ENCODE results near the gene SNX19.
"Not testable (repeated sequence)": the region's sequence is repeated elsewhere in the genome, so short reads cannot be mapped to it uniquely, and the experiment has no call there.

SNX19 gene

DNA sequence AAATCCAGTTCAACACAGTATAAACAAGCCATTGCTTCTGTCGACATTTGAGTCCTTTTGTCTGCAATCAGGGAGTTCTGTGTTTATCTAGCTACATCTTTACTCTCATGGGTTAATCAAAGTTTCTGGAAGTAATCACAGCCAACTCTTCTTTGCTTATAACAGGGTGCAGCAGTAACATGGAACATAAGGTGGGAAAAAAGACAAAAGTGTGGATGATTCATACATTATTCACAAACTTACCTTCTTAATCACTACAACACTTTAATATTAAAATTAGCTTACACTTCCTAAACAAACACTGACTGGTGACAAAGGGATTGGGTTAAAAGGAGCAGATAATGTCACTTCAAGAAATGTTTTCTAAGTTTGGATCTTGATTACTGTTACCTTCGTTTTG lies 44.7 kb downstream of the SNX19 start:
- no peak for DNase-seq

DNA sequence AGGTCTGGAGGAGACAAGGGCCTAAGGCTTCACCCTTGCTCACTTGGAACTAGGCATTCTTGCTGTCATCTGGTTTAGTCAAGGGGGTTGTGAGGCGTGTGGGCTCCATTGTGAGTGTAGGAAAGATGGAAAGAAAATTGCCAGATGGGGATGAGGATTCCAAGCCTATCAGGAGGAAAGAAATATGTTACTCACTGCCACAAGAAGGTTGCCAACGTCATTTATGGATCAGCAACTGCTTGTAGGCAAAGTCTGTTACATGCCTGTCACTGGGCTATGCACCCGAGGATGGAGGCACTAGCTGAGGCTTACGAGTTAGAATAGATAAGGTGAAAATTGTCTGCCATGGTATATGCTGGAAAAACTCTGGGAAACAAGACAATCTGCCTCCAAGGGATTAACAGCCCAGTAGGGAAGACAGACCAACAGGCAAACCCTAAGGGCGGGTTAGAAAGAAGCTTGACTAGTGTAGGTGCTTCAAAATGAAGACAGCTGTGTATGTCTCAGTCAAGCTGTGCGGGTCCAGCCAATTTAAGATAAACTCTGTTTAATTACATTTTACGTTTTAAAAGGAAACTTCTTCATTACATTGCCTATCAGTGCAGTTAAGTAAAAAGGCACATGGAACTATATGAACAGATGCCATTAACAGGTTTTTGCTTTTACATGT lies 47.4 kb downstream of the SNX19 start:
- DNase-seq: no peak

DNA sequence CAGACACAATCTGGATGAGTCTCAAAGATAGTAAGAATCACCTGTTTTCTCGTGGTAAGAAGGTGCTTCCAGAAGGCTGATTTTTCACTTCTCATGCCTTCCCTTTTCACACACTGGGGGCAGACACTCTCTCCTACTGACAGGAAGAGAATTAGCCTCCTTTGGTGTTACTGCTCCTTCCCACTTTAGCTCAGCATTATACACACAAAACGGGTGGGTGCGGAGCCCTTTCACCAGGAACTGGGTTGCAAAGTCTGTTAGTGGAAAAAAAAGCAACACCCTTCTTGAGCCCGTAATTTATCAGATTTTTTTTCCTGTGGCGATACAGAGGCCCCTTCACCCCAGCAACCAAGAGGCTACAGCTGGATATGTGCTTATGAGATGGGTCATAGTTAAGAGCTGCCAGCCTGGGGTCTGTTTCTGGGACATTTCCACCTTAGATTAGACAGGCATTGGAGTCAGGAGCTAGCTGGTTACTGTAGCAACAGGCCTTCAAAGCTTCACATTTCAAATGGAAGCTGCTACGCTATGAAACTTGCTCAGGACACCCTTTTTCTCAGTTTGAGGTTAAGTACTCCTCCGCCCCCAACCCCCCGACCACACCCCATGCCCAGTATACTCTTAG lies 48.1 kb downstream of the SNX19 start:
- no peak for DNase-seq

DNA sequence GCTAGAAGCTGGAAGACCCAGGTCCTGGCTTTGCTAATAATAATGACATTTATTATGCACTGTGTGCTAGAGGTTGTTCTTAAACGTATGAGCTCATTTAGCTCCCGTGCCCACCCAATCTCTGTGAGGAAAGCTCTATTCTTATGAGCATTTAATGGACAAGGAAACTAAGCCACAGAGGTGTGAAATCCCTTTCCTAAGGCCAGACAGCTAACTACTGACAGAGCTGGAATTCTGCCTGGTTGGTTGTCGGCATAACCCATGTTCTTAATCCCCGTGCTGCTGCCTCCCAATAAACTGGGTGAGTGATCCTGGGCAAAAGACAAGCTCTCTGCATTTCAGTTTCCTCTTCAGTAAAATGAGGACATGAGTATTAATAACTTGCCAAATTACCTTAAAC lies 49.4 kb downstream of the SNX19 start:
- DNase-seq: no peak

DNA sequence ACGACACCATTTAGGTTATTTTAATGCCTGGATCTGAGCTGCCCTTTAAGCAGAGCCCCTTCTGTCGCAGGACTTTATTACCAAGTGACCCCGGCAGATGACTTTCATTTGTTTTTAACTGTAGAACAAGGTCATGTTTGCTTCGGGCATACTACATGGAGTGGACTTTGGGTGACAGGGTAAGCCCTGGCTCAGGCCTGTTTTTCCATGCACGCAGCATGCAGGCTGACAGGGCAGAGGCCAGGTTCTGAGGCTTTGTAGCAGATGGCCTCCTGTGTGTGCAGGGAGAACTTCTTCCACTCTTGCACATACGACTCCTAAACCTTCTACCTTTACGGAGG lies 50.5 kb downstream of the SNX19 start:
- no peak for DNase-seq

DNA sequence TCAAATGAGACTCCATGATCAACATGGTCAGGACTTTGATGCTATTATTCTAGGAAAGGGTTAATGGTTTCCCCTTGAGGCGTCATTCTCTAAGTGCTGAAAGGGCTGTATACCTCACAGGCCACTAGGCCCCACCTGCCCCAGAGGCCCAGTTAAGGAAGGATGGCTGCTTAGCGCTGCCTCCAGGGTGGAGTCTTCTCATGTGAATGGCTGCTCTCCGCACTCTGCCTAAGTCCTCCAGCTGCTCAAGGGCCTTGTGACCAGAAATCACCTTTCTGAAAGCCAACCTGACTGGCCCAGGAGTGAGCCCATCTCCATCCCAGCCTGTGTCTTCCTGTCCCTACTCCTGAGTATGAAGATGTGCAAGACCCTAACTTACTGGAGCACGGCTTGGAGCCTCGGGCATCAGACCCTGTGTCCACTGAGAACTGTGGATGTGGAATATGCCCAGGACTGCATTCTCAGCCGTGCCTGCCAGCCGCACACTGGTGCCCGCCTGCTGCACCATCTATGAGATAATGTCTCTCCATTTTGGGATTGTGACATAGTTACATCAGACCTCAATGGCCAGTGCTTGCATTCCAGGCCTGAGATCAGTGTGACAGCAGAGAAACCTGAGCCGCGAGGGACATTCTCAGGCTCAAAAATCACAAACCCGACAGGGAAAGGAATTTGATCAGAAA lies 51.0 kb downstream of the SNX19 start:
- DNase-seq: peak; percentile 13

DNA sequence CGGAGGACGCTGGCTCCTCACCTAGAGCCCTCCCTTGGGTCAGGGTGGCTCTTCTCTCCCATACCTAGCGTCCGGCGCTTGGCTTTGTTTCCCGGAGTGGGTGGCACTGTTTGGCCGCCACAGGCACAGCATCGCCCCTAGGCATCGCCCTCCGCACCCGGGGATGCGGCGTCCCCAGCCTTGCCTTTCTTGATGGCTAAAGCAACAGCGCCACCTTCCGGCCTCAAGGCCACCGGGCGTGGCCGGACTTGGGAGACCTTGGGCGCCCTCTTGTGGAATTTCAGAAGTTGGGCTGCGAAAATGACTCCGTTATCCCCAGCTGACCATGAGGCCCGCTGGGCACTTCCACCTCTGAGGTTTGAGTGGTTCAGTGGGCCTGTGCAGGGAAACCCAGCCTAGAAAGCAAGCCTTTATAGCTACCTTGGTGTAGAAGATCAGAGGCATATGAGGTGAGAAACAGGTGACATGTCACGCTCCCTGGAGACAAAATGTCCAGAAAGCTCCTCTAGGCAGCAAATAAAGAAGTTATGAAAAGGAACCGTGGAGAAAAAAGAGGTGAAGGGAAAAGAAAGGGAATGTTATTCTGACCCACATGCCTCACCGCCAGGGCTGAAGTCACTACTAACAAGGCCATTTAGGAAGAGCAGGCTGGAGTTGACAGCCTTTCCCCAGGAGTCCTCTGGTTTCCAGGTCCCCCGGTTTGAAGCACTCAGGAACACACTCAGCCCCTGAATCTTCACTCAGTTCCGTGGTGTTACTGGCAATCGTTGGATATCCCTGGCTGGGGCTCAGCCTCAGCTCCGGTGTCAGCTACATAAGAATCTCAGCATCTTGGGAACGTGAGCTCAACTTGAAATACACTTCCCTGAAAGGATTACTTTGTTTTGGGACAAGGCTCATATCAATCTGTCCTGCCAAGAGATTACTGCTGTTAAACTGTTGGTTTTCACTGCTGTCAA lies 54.1 kb downstream of the SNX19 start:
- peak; percentile 87 for DNase-seq

DNA sequence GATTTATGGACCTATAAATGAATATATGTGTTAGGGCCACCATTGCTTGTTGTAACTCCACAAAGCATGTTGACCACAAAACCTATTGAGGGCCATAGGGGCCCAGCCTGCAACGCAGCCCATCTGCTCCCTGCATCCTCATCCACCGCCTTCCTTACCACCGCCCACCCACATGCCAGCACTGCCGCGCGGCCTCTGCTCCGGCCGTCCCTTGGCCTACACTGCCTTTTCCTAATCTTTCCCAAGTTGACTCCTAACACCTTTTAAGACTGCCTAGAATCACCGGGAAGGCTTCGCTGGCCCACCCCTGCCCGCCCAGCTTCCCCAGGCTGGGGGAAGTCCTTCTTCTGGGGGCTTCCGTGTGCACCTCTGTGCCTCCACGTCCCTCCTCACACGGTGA lies 55.0 kb downstream of the SNX19 start:
- DNase-seq: no peak

DNA sequence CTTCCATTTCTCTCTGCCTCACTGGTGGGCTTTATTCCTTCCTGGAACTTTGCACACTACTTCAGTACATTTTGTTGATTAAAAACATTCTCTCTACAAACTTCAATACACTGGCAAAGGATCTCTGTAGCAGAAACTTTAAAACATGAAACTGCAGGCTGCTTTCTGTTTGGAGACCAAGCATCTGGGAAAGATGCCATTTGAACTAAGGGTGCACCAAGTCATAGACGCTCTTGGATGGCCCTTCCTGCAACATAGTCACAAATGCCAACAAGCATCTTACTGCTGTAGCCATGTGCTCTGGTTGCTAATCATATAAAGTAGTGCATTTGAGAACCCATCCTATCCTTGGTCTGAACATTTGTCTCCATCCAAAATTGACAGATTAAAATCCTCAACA lies 56.4 kb downstream of the SNX19 start:
- no peak for DNase-seq

DNA sequence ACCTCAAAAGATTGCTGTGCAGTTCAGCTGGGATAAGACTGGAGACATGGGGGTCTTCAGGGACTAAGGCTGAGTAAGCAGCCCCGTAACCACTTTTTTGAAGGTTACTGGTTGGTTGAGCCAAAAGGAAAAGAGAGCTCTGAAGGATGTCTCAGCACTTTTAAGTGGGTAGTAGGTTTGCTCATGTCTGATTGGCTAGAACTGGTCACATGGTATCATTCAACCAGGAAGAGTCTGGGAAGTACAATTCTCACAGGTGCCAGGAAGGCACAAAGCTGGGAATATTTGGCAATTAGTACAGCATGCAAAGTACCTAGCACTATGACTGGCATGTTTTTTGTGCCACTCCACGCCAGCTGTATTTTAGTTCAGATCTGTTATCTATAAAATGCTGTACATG lies 58.1 kb downstream of the SNX19 start:
- DNase-seq: no peak

DNA sequence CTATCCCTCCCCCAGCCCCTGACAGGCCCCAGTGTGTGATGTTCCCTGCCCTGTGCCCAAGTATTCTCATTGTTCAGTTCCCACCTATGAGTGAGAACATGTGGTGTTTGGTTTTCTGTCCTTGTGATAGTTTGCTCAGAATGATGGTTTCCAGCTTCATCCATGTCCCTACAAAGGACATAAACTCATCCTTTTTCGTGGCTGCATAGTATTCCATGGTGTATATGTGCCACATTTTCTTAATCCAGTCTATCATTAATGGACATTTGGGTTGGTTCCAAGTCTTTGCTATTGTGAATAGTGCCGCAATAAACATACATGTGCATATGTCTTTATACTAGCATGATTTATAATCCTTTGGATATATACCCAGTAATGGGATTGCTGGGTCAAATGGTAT lies 60.6 kb downstream of the SNX19 start:
- not testable (repeated sequence) for DNase-seq

DNA sequence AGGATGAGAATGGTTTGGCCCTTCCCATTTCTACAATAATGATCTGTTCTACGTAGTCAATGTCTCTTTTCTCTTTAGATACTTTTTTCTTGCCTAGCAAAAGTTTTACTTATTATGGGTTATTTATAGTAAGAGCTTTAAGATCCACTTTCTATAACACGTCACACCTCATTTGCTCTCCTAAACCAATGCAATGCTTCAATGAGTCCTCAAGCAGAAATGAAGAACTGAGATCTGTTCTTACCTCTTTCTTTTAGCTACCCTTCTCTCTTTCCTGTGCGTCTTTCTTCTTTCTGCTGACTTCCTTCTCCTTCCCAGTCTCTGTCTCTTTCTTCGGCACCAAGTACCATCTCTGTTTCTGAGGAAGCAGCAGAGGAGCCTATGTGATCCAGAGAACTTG lies 61.8 kb downstream of the SNX19 start:
- no peak for DNase-seq

DNA sequence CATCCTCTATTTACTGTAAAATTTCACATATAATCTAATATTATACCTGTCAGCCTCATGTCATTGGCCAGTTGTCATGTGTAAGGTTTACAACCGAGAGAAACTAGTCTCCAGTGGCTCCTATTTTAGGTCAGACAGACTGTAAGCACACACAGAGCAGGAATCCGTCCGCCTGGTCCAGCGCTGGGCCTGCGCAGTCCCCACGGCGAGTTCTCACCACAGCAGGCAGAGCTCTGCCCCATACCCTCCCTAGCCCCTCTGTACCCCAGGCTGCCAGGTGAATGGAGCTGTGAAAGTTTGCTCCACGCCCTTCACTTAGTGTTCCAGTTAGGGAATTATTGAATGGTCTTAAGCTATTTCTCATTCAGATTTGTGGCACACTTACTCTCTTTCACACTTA lies 63.7 kb downstream of the SNX19 start:
- DNase-seq: no peak

DNA sequence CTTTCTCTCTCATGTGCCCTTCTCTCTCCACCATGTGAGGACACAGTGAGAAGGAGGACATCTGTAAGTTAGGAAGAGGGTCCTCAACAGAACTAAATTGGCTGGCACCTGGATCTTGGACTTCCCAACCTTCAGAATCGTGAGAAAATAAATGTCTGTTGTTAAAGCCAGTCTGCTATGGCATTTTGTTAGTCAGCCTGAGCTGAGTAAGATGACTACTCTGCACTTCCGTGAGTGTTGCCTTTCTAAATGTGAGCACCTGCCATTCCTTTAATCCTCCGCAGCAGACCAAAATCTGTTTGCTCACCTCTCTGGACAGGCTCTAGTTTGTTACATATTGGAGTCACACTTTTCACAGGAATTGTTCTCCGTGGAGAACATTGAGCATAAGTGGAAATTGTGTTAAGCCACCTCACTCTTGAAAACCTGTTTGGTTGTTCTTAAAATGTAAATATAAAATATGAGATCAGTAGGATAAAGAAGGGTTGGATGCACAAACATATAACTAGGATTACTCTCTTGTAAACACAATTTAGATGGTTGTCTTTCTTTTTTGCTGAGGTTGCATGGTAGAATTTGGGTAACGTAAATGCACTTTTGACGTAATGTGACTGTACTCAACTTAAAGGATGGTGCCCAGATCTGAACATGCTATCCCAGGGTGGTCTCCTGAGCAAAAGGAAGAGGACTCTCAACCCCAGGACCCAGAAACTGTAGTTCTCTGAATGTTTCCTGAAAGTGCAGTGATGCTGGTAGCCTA lies 65.9 kb downstream of the SNX19 start:
- no peak for DNase-seq

DNA sequence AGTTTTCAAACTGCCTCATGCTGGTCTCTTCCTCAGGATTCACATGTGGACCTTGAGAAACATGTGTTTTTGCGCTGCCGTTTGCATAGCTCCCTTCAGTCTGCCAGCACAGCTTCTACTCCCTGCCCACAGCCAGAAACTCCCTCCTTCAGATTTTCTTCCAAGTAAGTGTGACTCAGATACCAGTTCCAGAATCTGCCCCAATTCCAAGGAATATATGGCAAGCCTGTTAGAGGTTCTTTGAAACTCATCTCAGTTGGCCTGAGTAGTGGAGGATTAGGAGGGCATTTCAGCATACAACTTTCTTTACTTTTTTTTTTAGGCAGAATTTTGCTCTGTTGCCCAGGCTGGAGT lies 67.1 kb downstream of the SNX19 start:
- DNase-seq: peak; percentile 88

DNA sequence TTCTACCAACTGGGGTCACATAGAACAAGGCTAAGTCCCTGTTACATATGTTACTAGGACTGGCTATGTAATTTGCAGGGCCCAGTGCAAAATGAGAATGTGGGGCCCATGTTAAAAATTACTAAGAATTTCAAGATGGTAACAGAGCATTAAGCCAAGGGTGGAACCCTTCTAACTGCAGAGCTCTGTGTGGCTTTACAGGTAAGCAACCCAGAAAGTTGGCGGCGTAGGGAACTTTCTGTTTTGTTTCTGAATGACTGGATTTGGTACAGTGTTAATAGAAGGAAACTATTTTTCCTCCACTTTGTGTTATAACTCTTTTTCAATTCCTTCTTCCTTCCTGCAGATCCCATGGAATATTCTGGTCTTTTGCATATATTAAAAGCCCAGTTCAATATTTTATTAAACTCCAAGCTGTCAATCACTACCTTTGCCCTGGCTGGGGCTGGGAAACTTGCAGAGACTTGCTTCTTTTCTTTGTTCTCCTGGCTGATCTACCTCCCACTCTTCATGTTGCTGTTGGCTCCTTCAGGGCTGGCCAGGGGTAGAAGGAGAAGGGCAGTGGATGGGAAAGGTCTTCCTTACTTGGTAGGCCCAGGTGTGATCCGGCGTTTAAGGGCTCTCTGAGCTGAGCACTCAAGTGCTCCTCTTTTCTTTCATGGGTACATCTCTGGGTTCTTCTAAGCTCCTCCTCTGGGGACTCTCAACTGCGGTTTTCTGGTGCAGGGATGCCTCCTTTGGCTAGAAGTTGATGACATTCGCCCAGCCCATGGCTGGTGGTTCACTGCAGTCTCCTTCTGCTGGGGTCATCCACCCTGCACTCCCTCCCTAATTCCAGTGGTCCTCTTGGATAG lies 67.7 kb downstream of the SNX19 start:
- DNase-seq: no peak

DNA sequence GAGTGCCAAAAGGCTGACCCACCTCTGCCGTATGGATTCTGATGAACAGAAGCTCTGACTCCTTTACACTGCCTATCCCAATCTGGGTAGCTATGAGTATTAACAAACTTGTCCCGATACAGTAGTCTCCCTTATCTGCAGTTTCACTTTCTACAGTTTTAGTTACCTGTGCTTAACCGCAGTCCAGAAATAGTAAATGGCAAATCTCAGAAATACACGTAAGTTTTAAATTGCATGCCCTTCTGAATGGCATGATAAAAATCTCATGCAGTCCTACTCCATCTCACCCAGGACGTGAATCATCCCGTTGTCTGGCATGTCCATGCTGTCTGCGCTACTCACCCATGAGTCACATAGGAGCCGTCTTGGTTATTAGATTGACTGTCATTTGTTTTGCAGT lies 68.8 kb downstream of the SNX19 start:
- DNase-seq: peak; percentile 87

DNA sequence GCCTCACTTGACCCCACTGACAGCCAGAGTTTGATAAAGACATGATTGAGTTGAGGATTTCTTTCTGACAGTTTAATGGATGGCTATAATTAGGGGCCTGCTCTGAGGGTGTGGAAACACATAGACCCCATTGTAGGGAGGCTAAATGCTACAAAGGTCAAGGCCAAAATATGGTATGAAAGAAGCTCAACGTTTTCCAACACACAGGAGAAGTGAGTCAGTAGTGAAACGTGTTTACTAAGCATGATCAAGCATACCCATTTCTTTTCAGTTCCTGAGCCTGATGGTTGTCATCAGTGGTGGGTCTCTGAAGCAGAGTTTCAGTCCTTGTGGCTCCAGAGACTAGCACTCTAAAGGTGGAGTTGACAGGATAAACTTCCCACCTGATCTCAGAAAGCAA lies 69.7 kb downstream of the SNX19 start:
- DNase-seq: no peak

DNA sequence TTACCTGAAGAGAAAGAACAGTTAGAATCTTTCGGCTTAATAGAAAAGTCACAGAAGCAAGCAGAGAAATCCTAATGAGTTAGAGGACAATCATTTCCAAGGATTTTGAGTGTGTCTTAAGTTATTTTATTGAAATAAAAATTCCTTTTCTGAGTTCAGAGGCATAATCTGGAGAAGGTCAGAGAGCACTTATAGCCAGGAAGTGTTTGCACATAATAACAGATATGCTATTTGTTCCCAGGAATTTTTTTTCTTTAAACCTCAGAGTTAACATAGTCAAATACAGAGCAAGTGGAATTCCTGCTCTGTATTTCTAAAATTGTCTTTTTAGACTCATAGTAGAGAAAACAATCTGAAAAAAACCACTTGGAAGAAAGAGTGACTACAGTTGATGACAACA lies 74.3 kb downstream of the SNX19 start:
- DNase-seq: no peak

DNA sequence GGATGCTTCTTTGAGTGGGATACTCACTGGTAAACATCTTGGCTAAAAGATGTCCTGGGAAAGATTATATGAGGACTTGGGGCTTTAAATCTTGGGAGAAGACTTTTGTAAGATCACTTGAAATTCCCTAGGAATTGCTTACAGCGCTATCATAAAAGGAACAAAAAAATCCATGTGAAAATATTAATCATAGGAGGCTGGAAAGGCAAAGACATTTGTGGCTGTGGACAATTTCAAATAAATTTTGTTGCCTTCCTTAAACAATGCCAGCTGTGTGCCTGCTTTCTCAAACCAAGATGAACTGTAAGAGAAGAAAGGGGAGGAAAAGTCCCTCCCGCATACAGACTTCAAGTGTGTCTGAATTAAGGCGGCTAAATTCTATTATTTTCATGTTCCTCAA lies 75.6 kb downstream of the SNX19 start:
- peak; percentile 50 for DNase-seq

DNA sequence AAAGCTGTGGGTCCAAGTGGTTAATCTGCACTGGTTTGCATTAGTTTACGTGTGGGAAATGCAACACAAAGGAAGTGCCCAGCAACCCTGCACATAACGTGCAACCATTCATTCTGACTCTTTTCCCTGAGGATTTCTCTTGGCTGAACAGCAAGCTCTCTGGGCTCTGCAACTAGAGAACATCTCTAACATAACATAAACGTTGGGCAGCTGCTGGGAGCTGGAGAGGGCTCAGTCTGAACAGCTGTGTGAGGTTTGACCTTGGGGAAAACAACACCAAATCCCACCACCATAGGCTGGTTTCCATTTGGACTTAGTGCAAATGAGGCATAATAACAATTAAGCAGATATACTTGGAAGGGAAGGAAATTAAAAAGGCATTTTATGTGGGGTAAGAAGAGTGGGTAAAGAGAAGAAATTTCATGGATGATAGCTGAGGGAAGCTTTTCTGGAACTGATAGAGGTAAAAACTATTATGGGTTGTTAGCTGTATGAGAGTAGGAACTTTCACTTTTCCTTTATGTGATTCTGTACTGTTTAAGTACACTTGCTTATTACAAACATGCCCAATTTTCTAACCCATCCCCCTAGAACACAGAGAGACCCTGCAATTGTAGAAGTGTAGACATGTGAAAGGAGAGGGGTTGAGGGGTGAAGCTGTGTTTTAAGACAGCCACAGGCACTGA lies 76.2 kb downstream of the SNX19 start:
- peak; percentile 80 for DNase-seq
